T-helper 1 cell treated with Interleukin-12 subunit alpha and Interleukin-12 subunit beta and Interleukin-4 antibody, amounts not matched to agents 30 μg/mL and 1 μg/mL, for 36 hours (primary cell): ENCODE results near the gene HECA.
"Not testable (repeated sequence)": the region's sequence is repeated elsewhere in the genome, so short reads cannot be mapped to it uniquely, and the experiment has no call there.

Experiments
- H3K27ac Mint-ChIP-seq: one replicate; pipeline ENCODE4 v1.8.0; 2021; ENCODE audit warnings: mild to moderate bottlenecking, mixed read lengths
- H3K27me3 Mint-ChIP-seq: one replicate; pipeline ENCODE4 v1.8.0; 2021; ENCODE audit warnings: low read depth, mixed read lengths
- H3K36me3 Mint-ChIP-seq: one replicate; pipeline ENCODE4 v1.8.0; 2021; ENCODE audit warnings: low read depth, mixed read lengths
- H3K4me1 Mint-ChIP-seq: one replicate; pipeline ENCODE4 v1.8.0; 2021; ENCODE audit warnings: low read depth, mixed read lengths
- H3K4me3 Mint-ChIP-seq: one replicate; pipeline ENCODE4 v1.8.0; 2021; ENCODE audit warnings: mild to moderate bottlenecking, moderate library complexity, mixed read lengths
- H3K9me3 Mint-ChIP-seq: one replicate; pipeline ENCODE4 v1.8.0; 2021; ENCODE audit warnings: mixed read lengths

The HECA gene

DNA sequence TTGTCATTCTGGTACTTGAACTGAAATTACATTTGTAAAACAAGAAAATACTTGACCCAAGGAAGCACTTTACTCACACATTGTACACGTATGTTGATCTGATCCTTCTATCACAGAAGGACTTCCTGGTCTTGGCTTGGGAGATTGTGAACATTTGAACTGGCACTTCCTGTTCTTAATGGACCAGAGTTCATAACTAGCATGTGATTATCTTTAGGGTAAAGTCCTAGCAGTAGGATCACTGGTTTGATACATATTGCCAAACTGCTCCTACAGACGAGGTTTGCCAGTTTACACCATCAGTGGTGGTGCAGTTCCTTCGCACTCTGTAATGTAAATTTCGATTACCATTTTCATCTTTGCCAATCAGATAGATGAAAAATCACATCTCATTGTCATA is 12.7 kb downstream of the HECA start:
- peaks cover 88% of the 10 kb centered on the region for H3K4me1 Mint-ChIP-seq
- H3K27me3 Mint-ChIP-seq = no peaks in the 10 kb centered on the region
- peaks cover 4% of the 10 kb centered on the region for H3K9me3 Mint-ChIP-seq
- H3K27ac Mint-ChIP-seq = peak overlapping the region; percentile 78
- peak overlapping the region; percentile 26 for H3K4me3 Mint-ChIP-seq
- H3K36me3 Mint-ChIP-seq = peaks cover 7% of the 10 kb centered on the region

DNA sequence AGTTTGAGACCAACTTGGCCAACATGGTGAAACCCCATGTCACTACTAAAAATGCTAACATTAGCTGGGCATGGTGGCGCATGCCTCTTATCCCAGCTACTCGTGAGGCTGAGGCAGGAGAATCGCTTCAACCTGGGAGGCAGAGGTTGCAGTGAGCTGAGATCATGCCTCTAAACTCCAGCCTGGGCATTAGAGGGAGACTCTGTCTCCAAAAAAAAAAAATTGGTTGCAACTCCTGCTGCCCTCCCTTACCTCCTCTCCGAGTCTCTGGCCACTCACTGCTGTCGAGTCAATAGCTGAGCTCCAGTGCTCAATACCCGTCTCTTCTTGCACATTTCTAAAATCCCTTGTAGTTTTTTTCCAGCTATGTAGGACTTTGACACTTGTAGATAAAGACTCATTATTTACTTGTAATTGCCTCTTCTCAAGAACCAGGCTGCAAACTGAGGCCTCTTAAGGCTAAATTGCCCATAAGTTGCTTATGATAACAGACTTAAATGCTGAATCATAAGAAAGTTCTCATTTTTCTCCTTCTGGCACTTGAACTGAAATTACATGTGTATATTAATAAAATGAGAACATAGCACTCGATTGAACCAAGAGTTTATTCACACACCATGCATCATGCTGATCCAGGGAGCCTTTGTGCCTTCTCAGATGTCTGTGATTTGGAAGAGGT is 13.8 kb downstream of the HECA start:
- Mint-ChIP-seq H3K27me3 (no peaks in the 10 kb centered on the region), H3K9me3 (no peaks in the 10 kb centered on the region), H3K4me3 (peak overlapping the region; percentile 37), H3K36me3 (peaks cover 1% of the 10 kb centered on the region), H3K4me1 (peaks cover 82% of the 10 kb centered on the region), H3K27ac (peak overlapping the region; percentile 67)

DNA sequence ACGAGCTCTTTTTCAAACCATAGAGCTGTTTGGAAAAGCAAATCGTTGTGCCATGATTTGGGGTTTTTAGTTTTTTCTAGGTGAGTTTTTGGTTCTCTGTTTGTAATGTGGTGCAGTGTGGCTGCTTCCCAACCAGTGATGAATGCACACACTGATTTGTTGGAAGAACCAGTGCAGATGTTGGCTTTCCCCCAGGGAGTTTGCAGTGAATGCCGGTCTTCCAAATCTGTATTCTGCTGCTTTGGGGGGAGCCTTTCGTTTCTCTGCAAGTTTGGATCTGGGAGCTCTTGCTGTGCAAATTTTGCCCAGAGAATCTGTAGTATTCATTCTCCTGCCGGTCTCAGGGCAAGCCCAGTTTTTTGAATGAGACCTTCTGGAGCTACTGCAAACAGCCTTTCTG is 14.5 kb downstream of the HECA start:
- Mint-ChIP-seq H3K9me3 (no peaks in the 10 kb centered on the region), H3K4me1 (peaks cover 81% of the 10 kb centered on the region), H3K27ac (peak overlapping the region; percentile 67), H3K27me3 (no peaks in the 10 kb centered on the region), H3K4me3 (no peak overlapping the region), H3K36me3 (peaks cover 1% of the 10 kb centered on the region)

DNA sequence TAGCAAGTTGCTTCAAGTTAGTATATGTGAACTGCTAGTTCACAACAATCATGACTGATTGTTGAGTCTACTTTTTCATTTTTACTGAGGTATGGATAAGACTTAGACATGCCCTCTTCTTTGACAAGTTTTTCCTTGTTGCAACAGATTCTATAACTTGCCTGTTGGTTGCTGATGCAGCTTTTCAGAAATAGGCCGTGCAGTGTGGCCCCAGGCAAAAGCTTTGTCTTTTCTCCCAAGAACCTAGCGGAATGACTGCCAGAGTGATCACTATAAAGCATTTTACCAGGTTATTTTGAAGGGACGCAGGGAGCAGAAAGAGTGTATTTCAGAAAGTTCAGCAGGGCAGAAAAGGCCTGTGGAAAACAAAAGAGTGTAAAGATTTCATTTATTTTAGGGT is 16.0 kb downstream of the HECA start:
- no peaks in the 10 kb centered on the region for H3K9me3 Mint-ChIP-seq
- peak overlapping the region; percentile 72 for H3K27ac Mint-ChIP-seq
- no peaks in the 10 kb centered on the region for H3K27me3 Mint-ChIP-seq
- peak overlapping the region; percentile 62 for H3K4me3 Mint-ChIP-seq
- H3K4me1 Mint-ChIP-seq = peaks cover 76% of the 10 kb centered on the region
- peaks cover 1% of the 10 kb centered on the region for H3K36me3 Mint-ChIP-seq

DNA sequence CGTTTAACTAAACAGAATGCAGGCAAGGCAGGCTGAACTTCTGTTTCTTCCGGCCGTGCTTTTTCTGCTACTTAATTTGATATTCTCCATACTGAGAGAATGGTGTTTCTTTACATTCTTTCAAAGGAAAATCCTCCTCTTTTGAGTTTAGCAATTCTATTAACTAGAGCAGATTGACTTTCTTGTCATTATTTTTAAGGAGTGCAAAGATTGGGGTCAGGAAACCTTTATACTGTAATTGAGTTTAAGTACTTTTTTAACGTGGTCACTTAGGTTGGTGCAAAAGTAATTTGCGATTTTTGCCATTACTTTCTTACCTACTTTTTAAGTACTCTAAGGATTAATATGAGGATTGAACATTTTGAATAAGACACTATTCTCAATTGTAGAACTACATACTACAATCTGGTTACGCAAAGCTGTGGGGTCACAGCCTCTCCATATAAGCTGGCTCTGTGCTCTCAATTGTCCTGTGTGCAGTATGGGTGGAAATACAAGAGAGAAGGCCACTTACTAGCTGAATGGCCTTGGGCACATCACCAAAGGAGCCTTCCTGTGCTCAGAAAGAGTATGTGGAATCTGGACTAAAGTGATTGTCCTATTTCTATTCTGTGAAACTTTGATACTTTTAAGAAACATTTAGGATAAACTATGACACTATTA is 16.7 kb downstream of the HECA start:
- H3K36me3 Mint-ChIP-seq = peaks cover 4% of the 10 kb centered on the region
- H3K9me3 Mint-ChIP-seq = no peaks in the 10 kb centered on the region
- peaks cover 73% of the 10 kb centered on the region for H3K4me1 Mint-ChIP-seq
- H3K4me3 Mint-ChIP-seq = peak overlapping the region; percentile 62
- H3K27ac Mint-ChIP-seq = peak overlapping the region; percentile 72
- no peaks in the 10 kb centered on the region for H3K27me3 Mint-ChIP-seq

DNA sequence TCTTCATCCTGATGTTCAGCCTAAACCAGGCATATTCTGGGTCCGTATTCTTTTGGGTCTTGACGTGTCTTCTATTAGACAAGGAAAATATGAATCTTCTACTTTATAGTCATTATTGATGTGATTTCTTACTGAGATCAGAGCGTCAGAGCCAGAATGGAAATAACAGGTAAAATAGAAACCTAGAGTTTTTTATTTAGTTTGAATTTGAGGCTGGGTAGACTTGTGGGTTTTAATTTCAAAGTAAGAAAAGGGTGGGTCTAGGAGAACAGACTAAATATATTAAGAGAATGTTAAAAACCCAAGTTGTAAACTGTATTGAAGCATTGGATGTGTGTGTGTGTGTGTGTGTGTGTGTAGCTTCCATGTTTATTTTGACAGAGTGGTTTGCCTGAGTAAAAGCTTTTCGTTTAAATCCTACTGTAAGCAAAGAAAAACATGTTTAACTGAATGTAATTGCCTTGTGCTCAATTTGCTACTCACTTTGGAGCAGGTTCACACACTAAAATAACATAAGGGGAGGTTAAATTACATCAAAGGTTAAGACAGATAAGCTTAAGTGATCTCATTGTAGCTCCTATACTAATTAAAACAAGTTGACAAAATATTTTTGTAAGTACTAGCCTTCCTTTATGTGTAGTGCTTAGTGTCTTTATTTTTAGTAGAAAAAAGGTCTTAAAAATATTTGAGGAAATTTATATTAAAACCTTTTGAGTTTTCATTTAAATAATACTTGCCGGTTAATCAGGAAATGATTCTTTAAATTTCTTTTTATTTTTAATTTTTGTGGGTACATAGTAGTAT is 17.4 kb downstream of the HECA start:
- Mint-ChIP-seq H3K36me3 (peaks cover 8% of the 10 kb centered on the region), H3K27me3 (no peaks in the 10 kb centered on the region), H3K9me3 (no peaks in the 10 kb centered on the region), H3K4me1 (peaks cover 70% of the 10 kb centered on the region), H3K4me3 (peak overlapping the region; percentile 62), H3K27ac (peak overlapping the region; percentile 72)

DNA sequence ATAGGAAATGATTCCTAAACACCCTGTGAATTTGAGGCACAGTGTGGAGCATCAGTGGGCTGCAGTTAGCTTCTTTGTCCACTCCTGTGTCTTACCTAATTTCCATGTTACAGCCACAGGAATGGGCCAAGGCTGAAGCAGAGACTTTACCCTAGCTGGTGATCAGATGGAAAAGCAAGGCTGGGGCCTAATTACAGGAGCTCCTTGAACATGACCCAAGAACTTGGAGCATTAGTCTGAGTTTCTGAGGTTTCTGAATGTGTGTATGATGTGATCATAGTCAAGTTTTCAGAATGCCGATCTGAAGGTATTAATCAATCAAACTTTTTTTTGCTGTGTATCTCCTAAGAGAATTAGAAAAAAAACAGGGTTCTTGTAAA is 18.0 kb downstream of the HECA start:
- H3K27ac Mint-ChIP-seq = peak overlapping the region; percentile 72
- H3K4me1 Mint-ChIP-seq = peaks cover 70% of the 10 kb centered on the region
- no peak overlapping the region for H3K4me3 Mint-ChIP-seq
- H3K36me3 Mint-ChIP-seq = peaks cover 13% of the 10 kb centered on the region
- H3K27me3 Mint-ChIP-seq = no peaks in the 10 kb centered on the region
- H3K9me3 Mint-ChIP-seq = no peaks in the 10 kb centered on the region

DNA sequence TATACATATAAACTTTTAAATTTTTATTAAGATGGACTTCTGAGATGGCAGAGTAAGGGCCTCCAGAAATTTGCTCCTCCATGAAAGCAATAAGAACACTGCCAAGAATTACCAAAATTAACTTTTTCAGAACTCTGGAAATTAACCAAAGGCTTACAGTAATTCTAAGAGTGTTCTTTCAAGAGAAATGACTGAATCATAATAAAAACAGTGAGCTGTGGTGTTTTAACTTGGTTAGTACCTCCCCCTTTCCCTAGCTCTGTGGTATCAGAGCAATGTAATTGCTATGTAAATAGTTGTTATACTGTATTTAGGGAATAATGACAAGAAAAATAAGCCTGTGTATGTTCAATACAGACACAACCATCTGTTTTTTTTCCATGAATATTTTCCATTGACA is 19.0 kb downstream of the HECA start:
- peaks cover 62% of the 10 kb centered on the region for H3K4me1 Mint-ChIP-seq
- H3K27ac Mint-ChIP-seq = peak overlapping the region; percentile 19
- H3K9me3 Mint-ChIP-seq = no peaks in the 10 kb centered on the region
- H3K4me3 Mint-ChIP-seq = peak overlapping the region; percentile 6
- H3K36me3 Mint-ChIP-seq = peaks cover 13% of the 10 kb centered on the region
- no peaks in the 10 kb centered on the region for H3K27me3 Mint-ChIP-seq

DNA sequence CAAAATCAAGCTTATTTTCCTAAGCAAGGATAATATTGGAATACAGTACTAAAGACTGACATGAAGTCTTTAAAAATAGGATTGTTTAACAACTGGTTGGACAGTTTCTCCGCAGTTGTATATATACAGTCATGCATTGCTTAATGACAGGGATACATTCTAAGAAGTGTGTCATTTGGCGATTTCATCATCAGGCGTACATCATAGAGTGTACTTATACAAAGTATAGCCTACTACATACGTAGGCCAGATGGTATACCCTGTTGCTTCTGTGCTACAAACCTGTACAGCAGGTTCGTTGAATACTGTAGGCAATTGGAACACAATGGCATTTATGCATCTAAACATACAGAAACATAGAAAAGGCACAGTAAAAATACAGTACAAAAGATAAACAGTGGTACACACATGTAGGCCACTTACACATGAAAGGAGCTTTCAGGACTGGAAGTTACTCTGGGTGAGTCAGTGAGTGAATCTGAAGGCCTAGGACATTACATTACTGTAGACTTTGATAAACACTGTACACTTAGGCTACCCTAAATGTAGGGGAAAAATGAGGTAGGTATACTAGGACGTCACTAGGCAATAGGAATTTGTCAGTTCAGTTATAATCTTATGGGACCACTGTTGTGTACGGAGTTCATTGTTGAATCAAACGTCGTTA is 20.1 kb downstream of the HECA start:
- Mint-ChIP-seq H3K4me3 (no peak overlapping the region), H3K9me3 (no peaks in the 10 kb centered on the region), H3K4me1 (peaks cover 60% of the 10 kb centered on the region), H3K27me3 (no peaks in the 10 kb centered on the region), H3K36me3 (peaks cover 13% of the 10 kb centered on the region), H3K27ac (no peak overlapping the region)

DNA sequence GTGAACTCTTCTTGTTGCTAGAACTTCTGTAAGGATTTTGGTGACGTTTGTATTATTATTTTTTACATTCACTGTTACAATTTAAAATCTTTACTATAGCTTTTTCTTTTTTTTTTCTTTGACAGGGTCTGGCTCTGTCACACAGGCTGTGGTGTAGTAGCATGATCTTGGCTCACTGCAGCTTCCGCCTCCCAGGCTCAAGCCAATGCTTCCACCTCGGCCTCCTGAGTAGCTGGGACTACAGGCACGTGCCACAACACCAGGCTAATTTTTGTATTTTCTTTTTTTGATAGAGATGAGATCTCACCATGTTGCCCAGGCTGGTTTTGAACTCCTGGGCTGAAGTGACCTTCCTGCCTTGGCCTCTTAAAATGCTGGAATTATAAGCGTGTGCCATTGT is 21.2 kb downstream of the HECA start:
- Mint-ChIP-seq H3K27ac (no peak overlapping the region), H3K4me3 (no peak overlapping the region), H3K27me3 (no peaks in the 10 kb centered on the region), H3K9me3 (no peaks in the 10 kb centered on the region), H3K4me1 (peaks cover 62% of the 10 kb centered on the region), H3K36me3 (peaks cover 12% of the 10 kb centered on the region)

DNA sequence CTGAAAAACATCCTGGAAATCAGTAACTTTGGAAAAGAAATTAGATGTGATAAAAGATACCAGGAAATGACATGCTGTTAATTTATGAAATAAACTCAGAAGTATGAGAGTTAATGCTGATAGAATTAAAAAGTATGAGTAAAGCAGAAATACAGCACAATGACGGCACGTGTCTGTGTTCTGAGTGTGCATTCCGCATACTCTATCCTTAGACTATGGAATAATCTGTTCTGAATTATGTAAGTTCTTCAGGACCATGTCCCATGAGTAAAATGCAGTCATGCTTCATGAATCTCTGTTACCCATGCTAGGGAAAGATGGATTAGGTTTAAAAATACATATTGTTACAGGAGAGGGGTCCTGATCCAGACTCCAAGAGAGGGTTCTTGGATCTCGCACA is 21.7 kb downstream of the HECA start:
- Mint-ChIP-seq H3K27ac (peak overlapping the region; percentile 70), H3K36me3 (peaks cover 12% of the 10 kb centered on the region), H3K27me3 (no peaks in the 10 kb centered on the region), H3K4me3 (no peak overlapping the region), H3K9me3 (no peaks in the 10 kb centered on the region), H3K4me1 (peaks cover 63% of the 10 kb centered on the region)

DNA sequence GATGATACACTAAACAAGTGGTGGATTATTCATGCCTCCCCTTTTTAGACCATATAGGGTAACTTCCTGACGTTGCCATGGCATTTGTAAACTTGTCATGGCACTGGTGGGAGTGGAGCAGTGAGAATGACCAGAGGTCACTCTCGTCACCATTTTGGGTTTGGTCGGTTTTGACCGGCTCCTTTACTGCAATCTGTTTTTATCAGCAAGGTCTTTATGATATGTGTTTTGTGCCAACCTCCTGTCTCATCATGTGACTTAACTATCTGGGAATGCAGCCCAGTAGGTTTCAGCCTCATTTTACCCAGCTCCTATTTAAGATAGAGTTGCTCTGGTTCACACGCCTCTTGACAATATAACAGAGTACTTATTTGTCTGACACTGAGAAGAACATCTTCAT is 22.2 kb downstream of the HECA start:
- Mint-ChIP-seq H3K27ac (peak overlapping the region; percentile 62), H3K36me3 (peaks cover 13% of the 10 kb centered on the region), H3K4me1 (peaks cover 63% of the 10 kb centered on the region)
- H3K4me3 Mint-ChIP-seq, H3K27me3 Mint-ChIP-seq, H3K9me3 Mint-ChIP-seq: not testable (repeated sequence)

DNA sequence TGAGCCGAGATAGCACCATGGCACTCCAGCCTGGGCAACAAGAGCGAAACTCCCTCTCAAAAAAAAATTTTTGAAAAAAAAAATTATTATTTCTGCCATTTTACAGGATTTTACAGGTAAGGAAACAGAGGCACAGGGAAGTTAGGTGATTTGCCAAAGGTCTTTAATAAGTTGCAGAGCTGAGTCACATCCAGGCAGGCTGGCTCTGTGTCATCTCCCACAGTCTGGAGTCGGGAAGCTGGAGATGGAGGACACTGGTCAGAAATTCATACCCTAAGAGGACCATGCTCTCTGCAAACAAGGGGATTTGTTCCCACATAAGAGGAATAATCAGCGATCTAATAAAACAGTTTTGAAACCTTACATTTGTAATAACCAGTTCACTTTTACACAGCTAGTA is 24.1 kb downstream of the HECA start:
- Mint-ChIP-seq H3K9me3 (no peaks in the 10 kb centered on the region), H3K27ac (no peak overlapping the region), H3K27me3 (no peaks in the 10 kb centered on the region), H3K36me3 (peaks cover 22% of the 10 kb centered on the region), H3K4me3 (no peak overlapping the region), H3K4me1 (peaks cover 70% of the 10 kb centered on the region)

DNA sequence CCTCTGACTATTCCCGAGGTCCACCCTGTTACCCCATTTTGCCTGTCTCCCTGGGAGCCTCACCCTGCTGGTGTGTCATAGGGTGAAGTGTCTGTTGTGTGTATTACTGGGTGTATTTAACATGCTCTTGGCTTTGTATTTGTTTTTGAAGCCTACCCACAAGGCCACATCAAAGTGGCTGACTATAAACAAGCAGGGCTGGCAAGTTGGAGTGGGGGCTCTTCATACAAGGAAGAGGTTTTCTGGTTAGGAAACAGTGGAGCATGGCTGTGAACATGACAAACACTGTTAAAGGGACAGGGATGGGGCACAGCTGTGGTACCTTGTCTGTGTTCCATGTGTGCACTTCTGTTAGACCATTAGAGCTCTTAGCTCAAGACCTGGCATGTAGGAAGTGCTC is 26.3 kb downstream of the HECA start:
- Mint-ChIP-seq H3K27me3 (no peaks in the 10 kb centered on the region), H3K4me1 (peaks cover 70% of the 10 kb centered on the region), H3K9me3 (no peaks in the 10 kb centered on the region), H3K27ac (peak overlapping the region; percentile 97), H3K36me3 (peaks cover 28% of the 10 kb centered on the region), H3K4me3 (peak overlapping the region; percentile 80)
